ENCODE data around the gene RAB33A.

RAB33A gene

GRCh38 chrX:130171446-130172126, at the start of gene RAB33A:
TSS of gene RAB33A (plus strand) at chrX:130171962. CDS start at chrX:130172063, 101 bp downstream.
- DNase-seq: no peak

DNA sequence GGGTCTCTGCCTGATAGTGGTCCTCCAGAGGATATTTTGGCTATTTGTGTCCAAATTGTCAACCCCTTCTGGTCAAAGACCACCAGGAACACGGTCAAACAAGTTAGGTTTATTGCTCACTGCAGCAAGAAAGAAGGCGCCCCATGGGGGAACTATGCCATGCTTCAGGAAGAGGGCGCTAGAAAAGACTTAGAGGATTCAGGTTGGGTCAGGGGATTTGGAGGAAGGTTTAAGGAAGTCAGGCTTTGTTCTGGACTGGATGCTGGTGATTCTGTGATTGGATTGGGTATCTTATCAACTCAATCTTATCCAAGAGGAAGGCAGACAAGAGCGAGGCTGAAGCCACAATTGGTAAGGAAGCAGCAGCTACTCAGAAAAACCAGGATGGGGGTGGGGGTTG, 47.2 kb upstream of the RAB33A start:
- no peak for DNase-seq

GRCh38 chrX:130125091-130125874, 46.5 kb upstream of the RAB33A start:
- DNase-seq: no peak

- no peak for DNase-seq
Observed at GRCh38 chrX:130130990-130131389, 40.8 kb upstream of the RAB33A start.

GRCh38 chrX:130136496-130136895, 35.3 kb upstream of the RAB33A start:
- no peak for DNase-seq

GRCh38 chrX:130136961-130137360, 34.8 kb upstream of the RAB33A start:
- DNase-seq: no peak

DNA sequence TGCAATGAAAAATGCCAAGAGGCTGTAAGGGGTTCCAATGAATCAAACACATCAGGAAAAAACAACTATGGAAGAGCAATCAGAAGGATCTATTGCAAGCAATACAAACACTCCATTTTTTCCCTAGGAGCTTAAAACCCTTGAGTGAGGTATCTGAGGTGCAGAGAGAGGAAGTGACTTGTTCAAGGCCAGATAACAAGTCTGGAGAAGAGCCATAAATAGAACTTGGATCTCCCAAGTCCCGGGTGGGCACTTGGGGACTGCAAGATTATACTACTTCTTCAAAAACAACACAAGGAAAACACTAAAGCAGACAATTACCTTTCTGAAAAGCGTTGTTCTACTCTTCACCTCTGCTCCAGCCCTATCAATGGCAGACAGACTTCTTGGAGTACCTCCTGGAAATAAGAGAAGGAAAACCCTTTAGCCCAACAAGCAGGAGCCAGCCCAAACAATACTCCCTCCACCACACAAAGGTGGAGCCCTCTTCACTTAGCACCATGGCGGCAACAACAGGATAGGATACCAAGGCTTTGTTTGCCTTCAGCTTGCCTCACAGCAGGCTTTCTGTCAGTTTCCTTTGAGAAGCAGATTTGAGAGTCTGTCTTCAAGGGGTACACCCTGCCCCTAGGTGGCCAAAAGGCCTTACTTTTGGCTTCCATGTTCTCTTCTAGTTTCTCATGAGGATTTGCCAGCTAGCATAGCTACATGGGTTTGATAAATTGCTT, 32.1 kb upstream of the RAB33A start:
- no peak for DNase-seq

DNA sequence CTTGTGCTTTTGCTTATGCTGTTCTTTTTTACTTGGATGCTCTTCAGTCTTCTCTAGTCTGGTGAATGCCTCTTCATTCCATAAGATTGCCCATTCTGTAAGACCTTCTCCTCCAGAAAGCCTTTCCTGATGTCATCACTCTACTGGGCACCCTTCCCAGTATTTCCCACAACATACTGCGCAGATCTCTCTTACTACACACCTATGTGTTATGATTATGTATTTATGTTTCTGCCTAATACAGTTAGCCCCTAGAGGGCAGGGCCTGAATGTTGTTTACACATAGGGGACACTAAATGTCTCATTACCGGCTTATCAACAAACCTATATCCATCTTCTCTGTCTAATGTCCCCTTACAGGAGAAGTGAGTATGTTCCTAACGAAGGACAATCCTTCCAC, 27.3 kb upstream of the RAB33A start:
- DNase-seq: no peak

GRCh38 chrX:130145123-130145522, 26.6 kb upstream of the RAB33A start:
- DNase-seq: no peak

DNA sequence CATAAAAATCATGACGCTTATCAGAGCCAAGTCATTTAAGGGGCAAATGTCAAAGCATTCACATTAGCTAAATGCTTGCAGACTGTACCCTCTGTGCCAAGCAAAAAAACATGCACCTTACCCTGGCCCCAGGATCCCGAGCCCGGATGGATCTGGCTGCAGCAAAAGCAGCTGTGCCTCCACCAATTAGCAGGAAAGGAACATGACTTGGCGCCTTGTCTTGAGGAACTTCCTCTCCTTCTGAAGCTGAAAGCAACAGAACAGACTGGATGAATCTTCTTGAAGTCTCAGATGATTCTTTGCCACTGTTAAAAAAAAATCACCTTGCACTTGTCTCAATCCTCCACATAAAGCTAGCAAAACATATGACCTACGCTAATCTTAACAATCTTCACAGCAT, 24.1 kb upstream of the RAB33A start:
- no peak for DNase-seq

- no peak for DNase-seq
Observed at GRCh38 chrX:130155564-130155963, 16.2 kb upstream of the RAB33A start.

DNA sequence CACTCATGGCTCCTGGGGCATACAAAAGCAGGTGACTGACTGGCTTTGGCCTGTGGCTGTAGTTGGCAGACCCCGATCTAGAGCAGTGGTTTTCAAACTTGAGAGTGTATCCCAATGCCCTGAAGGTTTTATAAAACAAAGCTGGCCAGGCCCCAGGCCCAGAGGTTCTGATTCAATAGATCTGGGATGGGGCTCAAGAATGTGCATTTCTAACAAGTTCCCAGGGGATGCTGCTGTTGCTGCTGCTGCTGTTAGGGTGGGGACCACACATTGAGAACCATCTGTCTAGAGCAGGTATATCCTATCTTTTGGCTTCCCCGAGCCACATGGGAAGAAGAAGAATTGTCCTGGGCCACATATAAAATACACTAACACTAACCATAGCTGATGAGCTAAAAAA, 13.5 kb upstream of the RAB33A start:
- no peak for DNase-seq

- DNase-seq: no peak
Observed at GRCh38 chrX:130159776-130160175, 12.0 kb upstream of the RAB33A start.

GRCh38 chrX:130162094-130162735, 9.5 kb upstream of the RAB33A start:
- no peak for DNase-seq

- DNase-seq: no peak
Observed at GRCh38 chrX:130163398-130163797, 8.4 kb upstream of the RAB33A start.

DNA sequence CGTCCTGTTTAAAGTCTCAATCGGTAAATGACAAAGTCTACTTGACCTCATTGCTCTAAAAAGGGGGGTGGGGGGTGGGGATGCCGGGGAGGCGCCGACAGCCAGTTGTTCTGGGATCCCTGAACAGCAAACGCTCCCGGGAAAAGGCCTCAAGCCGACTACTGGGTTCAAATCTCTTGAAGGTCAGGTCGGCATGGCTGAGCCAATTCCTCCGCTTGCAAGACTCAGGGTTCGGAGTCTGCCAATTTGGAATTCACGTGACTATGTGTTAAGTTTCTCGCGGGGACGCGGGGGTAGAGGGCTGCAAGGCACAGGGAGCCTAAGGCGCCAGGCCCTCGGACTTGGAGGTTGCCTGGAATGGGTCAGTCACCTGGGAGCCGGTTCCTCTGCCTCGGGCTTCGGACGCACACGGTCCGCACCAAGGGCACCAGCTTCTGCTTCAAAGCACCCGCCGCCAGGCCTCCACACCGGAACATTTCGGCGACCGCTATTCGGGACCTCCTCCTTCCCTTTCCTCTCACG, 6.5 kb upstream of the RAB33A start:
- DNase-seq: no peak

DNA sequence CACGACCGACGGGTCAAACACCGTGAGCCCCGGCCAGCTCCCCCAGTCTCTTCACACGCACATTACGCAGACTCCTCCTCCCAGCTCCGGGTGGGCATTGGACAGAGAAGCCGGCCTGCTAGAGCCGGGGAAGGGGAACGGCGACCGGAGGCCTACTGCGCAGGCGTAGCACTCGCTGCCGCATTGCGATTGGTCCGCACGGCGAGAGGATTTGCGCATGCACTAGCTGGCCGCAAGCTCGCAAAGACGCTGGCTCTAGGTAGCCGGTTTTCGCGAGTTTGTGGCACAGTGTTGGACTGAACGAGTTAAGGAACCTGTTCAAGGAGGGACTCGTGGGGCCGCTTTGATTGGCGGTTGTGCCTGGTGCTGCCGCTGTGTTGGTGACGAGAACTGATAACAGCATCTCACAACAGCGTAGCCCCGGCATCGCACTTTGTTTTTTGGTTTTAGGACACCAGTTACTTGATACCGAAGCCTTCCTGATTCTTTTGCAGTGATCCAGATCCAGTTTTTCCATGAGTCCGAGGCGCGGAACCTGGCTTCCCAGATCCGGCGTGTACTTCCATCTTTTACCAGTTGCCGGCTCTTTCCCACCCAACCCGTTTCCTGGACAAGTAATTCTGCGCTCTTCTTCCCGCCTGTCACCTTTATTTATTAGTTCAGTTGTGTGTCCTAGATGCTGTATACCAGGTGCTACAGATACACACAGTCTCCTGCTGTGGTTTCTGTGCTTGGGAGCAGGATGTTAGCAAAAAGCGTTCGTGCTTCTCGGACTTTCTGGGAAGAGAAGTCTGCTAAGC, 5.9 kb upstream of the RAB33A start, which contains the start of gene AIFM1:
AIFM1 (minus strand) TSS at position 139 of the 800 bp plus-strand sequence. CDS start 185 bp downstream, outside the sequence.
- peak; percentile 76 to 88 for DNase-seq

- DNase-seq: no peak
Observed at GRCh38 chrX:130166503-130166777, 5.3 kb upstream of the RAB33A start.

- no peak for DNase-seq
Observed at GRCh38 chrX:130167040-130167439, 4.7 kb upstream of the RAB33A start.

- DNase-seq: peak; percentile 77 to 78
Observed at GRCh38 chrX:130170752-130171445, 863 bp upstream of the RAB33A start.

DNA sequence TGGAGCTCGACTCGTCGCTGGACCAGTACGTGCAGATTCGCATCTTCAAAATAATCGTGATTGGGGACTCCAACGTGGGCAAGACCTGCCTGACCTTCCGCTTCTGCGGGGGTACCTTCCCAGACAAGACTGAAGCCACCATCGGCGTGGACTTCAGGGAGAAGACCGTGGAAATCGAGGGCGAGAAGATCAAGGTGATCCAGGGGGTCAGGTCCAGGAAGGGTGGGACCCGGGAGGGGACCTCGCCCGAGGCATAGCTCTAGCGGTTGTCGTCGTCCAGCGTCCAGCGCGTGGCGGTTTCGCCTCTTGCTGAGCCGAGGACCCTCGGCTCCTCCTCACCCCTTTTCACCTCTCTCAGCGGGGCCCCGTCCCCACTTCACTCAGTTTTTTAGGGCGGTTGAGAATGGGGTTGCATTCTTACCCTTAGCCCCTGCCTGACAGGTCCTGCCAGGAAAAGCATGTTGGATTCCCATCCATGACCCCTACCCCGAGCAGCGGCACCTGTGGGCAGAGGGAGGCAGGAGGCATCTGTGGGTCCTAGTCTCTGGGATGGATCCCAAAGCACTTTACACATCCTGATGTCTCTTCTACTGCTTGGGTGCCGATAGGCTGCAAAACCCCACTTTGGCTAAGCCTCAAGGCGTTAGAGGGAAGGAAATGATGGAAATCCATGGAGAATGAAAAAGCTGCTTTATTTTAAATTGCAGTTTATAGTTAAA, 524 bp downstream of the RAB33A start:
- DNase-seq: peak in 1 of 2 experiments; percentile 17

Data from SHP77 (cell line).